Endothelial cell of umbilical vein (primary cell): ENCODE measurements around the gene SRRM5. TPM values are rescaled to one million over a fixed set of nuclear protein-coding genes. Genes with fewer than 3 reads are reported as not detected.

Experiments used
- BruUV-seq: library from RNA; stranded (reverse); fragments of 400-500 nt; replicated peaks from 2 replicates; lab custom pipeline; 2021; lab: Mats Ljungman, UMichigan
- CTCF ChIA-PET: fragments of 300-600, 350-600 bp; sonication (Branson Sonifier 250); formaldehyde crosslinking; loops from one replicate; lab custom pipeline; 2021; ENCODE audit warnings: antibody characterized with exemption, inconsistent platforms; lab: Charles Lee
- POLR2A ChIA-PET: fragments of 300-600, 350-600 bp; sonication (Branson Sonifier 250); formaldehyde crosslinking; loops from one replicate; lab custom pipeline; 2021; ENCODE audit warnings: antibody characterized with exemption, inconsistent platforms; lab: Charles Lee
- DNase-seq: peaks from one replicate; pipeline ENCODE4 v3.0.0-alpha.2; 2011; ENCODE audit warnings: low read depth, low spot score
- FAIRE-seq: peaks from 2 replicates; lab custom pipeline; 2011; peaks lifted over from hg19 to GRCh38; lab: Jason Lieb, UNC
- H2AFZ ChIP-seq: 2 replicates; pipeline ENCODE4 v1.6.0; 2012; ENCODE audit warnings: low read depth, low read length, control low read depth, inconsistent platforms
- H3K27ac ChIP-seq: 2 replicates; pipeline ENCODE4 v1.5.1; 2011; ENCODE audit warnings: low read depth, mild to moderate bottlenecking, control low read depth, low read length, moderate library complexity; ENCODE audit not compliant: insufficient read depth
- H3K27me3 ChIP-seq, 2 experiments: 2 replicates each; pipeline versions ENCODE4 v1.6.0 to v1.6.1; 2011; ENCODE audit warnings: low read length in 2 of 2, mixed read lengths in 1 of 2; ENCODE audit not compliant: control insufficient read depth in 2 of 2, insufficient read depth in 2 of 2
- H3K36me3 ChIP-seq, 2 experiments: 2 replicates in 1 of 2; 3 replicates in 1 of 2; pipeline ENCODE4 v1.5.1; 2011; ENCODE audit warnings: low read length in 2 of 2, mild to moderate bottlenecking in 1 of 2, moderate library complexity in 1 of 2; ENCODE audit not compliant: control insufficient read depth in 2 of 2, insufficient read depth in 2 of 2; ENCODE audit errors: extremely low read depth in 1 of 2
- H3K4me1 ChIP-seq: 3 replicates; pipeline ENCODE4 v1.5.1; 2011; ENCODE audit warnings: mild to moderate bottlenecking, low read length; ENCODE audit not compliant: control insufficient read depth, insufficient read depth; ENCODE audit errors: extremely low read depth
- H3K4me2 ChIP-seq: 2 replicates; pipeline ENCODE4 v1.6.1; 2011; ENCODE audit warnings: low read length, control low read depth, mixed read lengths; ENCODE audit not compliant: insufficient read depth
- H3K4me3 ChIP-seq, 3 experiments: fragments of 200-600 bp in 1 of 3; sonication (generic), shearing (Covaris generic) in 1 of 3; replicated peaks in 1 of 3; 2 replicates each; pipeline ENCODE4 v1.5.1; 2011 to 2016; ENCODE audit warnings: control low read depth in 3 of 3, low read length in 3 of 3, mild to moderate bottlenecking in 2 of 3, inconsistent platforms in 1 of 3, low read depth in 1 of 3, moderate library complexity in 1 of 3; ENCODE audit not compliant: insufficient read depth in 1 of 3
- H3K79me2 ChIP-seq: 2 replicates; pipeline ENCODE4 v1.6.0; 2012; ENCODE audit warnings: low read length, inconsistent platforms; ENCODE audit not compliant: control insufficient read depth, insufficient read depth
- H3K9ac ChIP-seq: replicated peaks from 2 replicates; pipeline ENCODE3; 2011; ENCODE audit warnings: low read length, control low read depth; ENCODE audit not compliant: insufficient read depth; ENCODE audit errors: extremely low read depth
- H3K9me1 ChIP-seq: replicated peaks from 3 replicates; pipeline ENCODE4 v1.6.0; 2011; ENCODE audit warnings: mild to moderate bottlenecking, low read length; ENCODE audit not compliant: control insufficient read depth, insufficient read depth; ENCODE audit errors: extremely low read depth
- H3K9me3 ChIP-seq: replicated peaks from 2 replicates; pipeline ENCODE4 v1.5.1; 2012; ENCODE audit warnings: low read length, inconsistent platforms; ENCODE audit not compliant: control insufficient read depth, insufficient read depth
- H4K20me1 ChIP-seq: replicated peaks from 2 replicates; pipeline ENCODE3; 2011; ENCODE audit warnings: mild to moderate bottlenecking, low read length; ENCODE audit not compliant: control insufficient read depth, insufficient read depth; ENCODE audit errors: extremely low read depth
- EZH2 ChIP-seq: IDR thresholded peaks from 2 replicates; pipeline ENCODE4 v1.6.1; 2012; ENCODE audit warnings: borderline replicate concordance, low read depth, mild to moderate bottlenecking, moderate library complexity, low read length, inconsistent platforms; ENCODE audit not compliant: severe bottlenecking
- FOS ChIP-seq: IDR thresholded peaks from 2 replicates; pipeline ENCODE4 v1.6.1; 2011; ENCODE audit warnings: mild to moderate bottlenecking, low read length, moderate library complexity, borderline replicate concordance; ENCODE audit not compliant: insufficient read depth
- GATA2 ChIP-seq: IDR thresholded peaks from 2 replicates; pipeline ENCODE4 v1.7.0; 2011; ENCODE audit warnings: low read depth, mild to moderate bottlenecking, moderate library complexity, mixed read lengths, low read length; ENCODE audit not compliant: insufficient read length, insufficient read depth
- JUN ChIP-seq: IDR thresholded peaks from 2 replicates; pipeline ENCODE4 v1.6.1; 2011; ENCODE audit warnings: borderline replicate concordance, low read depth; ENCODE audit not compliant: insufficient read length, insufficient read depth
- MYC ChIP-seq: IDR thresholded peaks from one replicate; pipeline ENCODE4 v1.6.1; 2011; ENCODE audit warnings: mild to moderate bottlenecking, low read depth, low read length
- POLR2A ChIP-seq: IDR thresholded peaks from 2 replicates; pipeline ENCODE4 v1.6.1; 2012; ENCODE audit warnings: low read depth, mild to moderate bottlenecking, control low read depth, low read length
- POLR2AphosphoS5 ChIP-seq: IDR thresholded peaks from 2 replicates; pipeline ENCODE4 v1.6.1; 2012; ENCODE audit warnings: low read depth, mild to moderate bottlenecking, control low read depth, low read length, moderate library complexity; ENCODE audit not compliant: insufficient read depth
- dilution Hi-C: fragments of 300-500 bp; cut with MboI; formaldehyde crosslinking; loops from one replicate; pipeline ENCODE4 v1.15.0; 2019; ENCODE audit warnings: low sequenced_read_pairs; ENCODE audit not compliant: extremely low pct_ligation_motif_present
- intact Hi-C: fragments of 100-400 bp; cut with micrococcal nuclease; formaldehyde crosslinking; loops from one replicate; pipeline ENCODE4 v1.10.0; 2022
- polyA plus RNA-seq, 4 experiments: library from polyadenylated mRNA; depleted of rRNA in 3 of 4; stranded (reverse) in 3 of 4; unstranded in 1 of 4; fragments of >200 nt; gene quantifications; 2 replicates each; pipeline versions ENCODE4 v1.2.1 to v1.2.3, GENCODE V29; 2011 to 2012; ENCODE audit warnings: missing spikeins in 1 of 4
- total RNA-seq: library from RNA; stranded (reverse); gene quantifications from 2 replicates; pipeline ENCODE4 v1.2.3, GENCODE V29; 2021
- TF ChIP-seq, protein P1 (sequence below), 2 donors: IDR thresholded peaks; 1 replicate in 1 of 2; 2 replicates in 1 of 2; pipeline ENCODE4 v1.5.1; 2011; ENCODE audit warnings: low read length in 2 of 2, mild to moderate bottlenecking in 2 of 2, moderate library complexity in 2 of 2, control low read depth in 1 of 2, inconsistent platforms in 1 of 2, low read depth in 1 of 2; ENCODE audit not compliant: insufficient read depth in 1 of 2; ENCODE audit errors: extremely low read depth in 1 of 2
- TF ChIP-seq, protein P2 (sequence below): IDR thresholded peaks from 2 replicates; pipeline ENCODE4 v1.6.1; 2011; ENCODE audit not compliant: insufficient read depth, insufficient read length

Gene SRRM5
- total and polyA plus RNA-seq, 2 donors (not counting 3 experiments of a cell fraction or from before 2014, with no cell fraction given), result 0.17 to 0.27 TPM

GRCh38 chr19:43628646-43629326 lies 16.9 kb downstream of the SRRM5 start:
- no peak overlapping the region for H3K4me3 ChIP-seq
- no peak overlapping the region for H2AFZ ChIP-seq
- intact Hi-C loops (no loop called here), dilution Hi-C loops (no loop called here)
- FAIRE-seq (no peak), DNase-seq (no peak)
- H3K27me3 ChIP-seq, result peaks cover 0 to 3% of the 10 kb centered on the region in 2 experiments
- TF ChIP-seq JUN (no peak), EZH2 (no peak), POLR2AphosphoS5 (no peak), POLR2A (no peak), MYC (no peak), FOS (no peak), GATA2 (no peak)
- TF ChIP-seq, protein P1, sequence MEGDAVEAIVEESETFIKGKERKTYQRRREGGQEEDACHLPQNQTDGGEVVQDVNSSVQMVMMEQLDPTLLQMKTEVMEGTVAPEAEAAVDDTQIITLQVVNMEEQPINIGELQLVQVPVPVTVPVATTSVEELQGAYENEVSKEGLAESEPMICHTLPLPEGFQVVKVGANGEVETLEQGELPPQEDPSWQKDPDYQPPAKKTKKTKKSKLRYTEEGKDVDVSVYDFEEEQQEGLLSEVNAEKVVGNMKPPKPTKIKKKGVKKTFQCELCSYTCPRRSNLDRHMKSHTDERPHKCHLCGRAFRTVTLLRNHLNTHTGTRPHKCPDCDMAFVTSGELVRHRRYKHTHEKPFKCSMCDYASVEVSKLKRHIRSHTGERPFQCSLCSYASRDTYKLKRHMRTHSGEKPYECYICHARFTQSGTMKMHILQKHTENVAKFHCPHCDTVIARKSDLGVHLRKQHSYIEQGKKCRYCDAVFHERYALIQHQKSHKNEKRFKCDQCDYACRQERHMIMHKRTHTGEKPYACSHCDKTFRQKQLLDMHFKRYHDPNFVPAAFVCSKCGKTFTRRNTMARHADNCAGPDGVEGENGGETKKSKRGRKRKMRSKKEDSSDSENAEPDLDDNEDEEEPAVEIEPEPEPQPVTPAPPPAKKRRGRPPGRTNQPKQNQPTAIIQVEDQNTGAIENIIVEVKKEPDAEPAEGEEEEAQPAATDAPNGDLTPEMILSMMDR (IDR thresholded peaks at IDR 0.05; ENCODE audit: extremely low read depth in 1 of 2, insufficient read depth in 1 of 2, low read depth in 1 of 2, low read length in 2 of 2), result no peak
- TF ChIP-seq, protein P2, sequence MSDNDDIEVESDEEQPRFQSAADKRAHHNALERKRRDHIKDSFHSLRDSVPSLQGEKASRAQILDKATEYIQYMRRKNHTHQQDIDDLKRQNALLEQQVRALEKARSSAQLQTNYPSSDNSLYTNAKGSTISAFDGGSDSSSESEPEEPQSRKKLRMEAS, result no peak
- H3K9me3 ChIP-seq, result no peaks in the 10 kb centered on the region
- H3K9ac ChIP-seq, result no peak overlapping the region
- H3K27ac ChIP-seq, result no peak overlapping the region
- H3K36me3 ChIP-seq, result no peaks in the 10 kb centered on the region
- CTCF ChIA-PET, result no interaction called here
- no peak overlapping the region for H3K4me2 ChIP-seq
- POLR2A ChIA-PET, result no interaction called here
- H3K4me1 ChIP-seq, result no peaks in the 10 kb centered on the region
- no peaks in the 10 kb centered on the region for H3K79me2 ChIP-seq
- no peaks in the 10 kb centered on the region for H3K9me1 ChIP-seq
- no TSS peak for BruUV-seq
- no peaks in the 10 kb centered on the region for H4K20me1 ChIP-seq
